Esophagus muscularis mucosa (tissue), 4 donors: ENCODE results near the gene TGFBR3. TPM values are rescaled to one million over a fixed set of nuclear protein-coding genes. Genes with fewer than 3 reads are reported as not detected.
A peak's percentile ranks its signal among the peaks of the same experiment; 100 is the strongest.

ENCODE experiments used
- DNase-seq: peaks from one replicate; pipeline ENCODE4 v3.0.0-alpha.2; 2017; ENCODE audit errors: extremely low spot score
- H3K27ac ChIP-seq, 4 donors: fragments of 200-600 bp; sonication (generic); replicated peaks in 1 of 4; 1 replicate in 3 of 4; 2 replicates in 1 of 4; pipeline ENCODE4 v1.5.1; 2016 to 2019; ENCODE audit warnings: mild to moderate bottlenecking in 1 of 4
- H3K27me3 ChIP-seq, 4 donors: fragments of 200-600 bp; sonication (generic); one replicate each; pipeline versions ENCODE4 v1.5.1 to v1.6.0; 2016 to 2019
- H3K36me3 ChIP-seq, 4 donors: fragments of 200-600 bp; sonication (generic); one replicate each; pipeline ENCODE4 v1.5.1; 2016 to 2019
- H3K4me1 ChIP-seq, 4 donors: fragments of 200-600 bp; sonication (generic); one replicate each; pipeline ENCODE4 v1.5.1; 2016 to 2019
- H3K4me3 ChIP-seq, 4 donors: fragments of 200-600 bp; sonication (generic); 1 replicate in 2 of 4; 2 replicates in 2 of 4; pipeline ENCODE4 v1.5.1; 2016 to 2019; ENCODE audit warnings: mild to moderate bottlenecking in 4 of 4, moderate library complexity in 1 of 4
- H3K9me3 ChIP-seq, 4 donors: fragments of 200-600 bp; sonication (generic); 1 replicate in 3 of 4; 2 replicates in 1 of 4; pipeline ENCODE4 v1.5.1; 2016 to 2019
- EP300 ChIP-seq: sonication (generic); formaldehyde crosslinking; IDR thresholded peaks from one replicate; pipeline ENCODE4 v1.6.1; 2017; ENCODE audit warnings: antibody characterized with exemption
- POLR2A ChIP-seq: fragments of 450-650 bp; IDR thresholded peaks from one replicate; pipeline ENCODE4 v1.6.1; 2017; ENCODE audit warnings: antibody characterized with exemption, moderate library complexity, mild to moderate bottlenecking, low read depth
- POLR2AphosphoS5 ChIP-seq, 2 donors: sonication (generic); formaldehyde crosslinking; IDR thresholded peaks; one replicate each; pipeline ENCODE4 v1.6.1; 2017; ENCODE audit warnings: antibody characterized with exemption in 2 of 2
- WGBS: methylation state at CpG from one replicate; pipeline ENCODE4 v1.1.5; 2018; 5-methylcytosine and 5-hydroxymethylcytosine counted together
- intact Hi-C: fragments of 100-400 bp; cut with DNase I; formaldehyde crosslinking; loops from one replicate; pipeline ENCODE4 v1.15.1; 2023
- total RNA-seq, 4 donors: library from RNA; depleted of rRNA; stranded (reverse); fragments of >200 nt; gene quantifications; one replicate each; pipeline versions ENCODE4 v1.1.0 to v1.2.1, GENCODE V29; 2016
- TF ChIP-seq, protein P1 (sequence below), 3 experiments: fragments of 200-600 bp in 2 of 3; fragments of 450-650 bp in 1 of 3; sonication (generic) in 2 of 3; IDR thresholded peaks; one replicate each; pipeline ENCODE4 v1.5.1; 2017 to 2019; ENCODE audit warnings: antibody characterized with exemption in 3 of 3, mild to moderate bottlenecking in 2 of 3, moderate library complexity in 1 of 3

Gene TGFBR3
- total RNA-seq, 4 donors from 2014 or later: 176 to 262 (median 188) TPM

DNA sequence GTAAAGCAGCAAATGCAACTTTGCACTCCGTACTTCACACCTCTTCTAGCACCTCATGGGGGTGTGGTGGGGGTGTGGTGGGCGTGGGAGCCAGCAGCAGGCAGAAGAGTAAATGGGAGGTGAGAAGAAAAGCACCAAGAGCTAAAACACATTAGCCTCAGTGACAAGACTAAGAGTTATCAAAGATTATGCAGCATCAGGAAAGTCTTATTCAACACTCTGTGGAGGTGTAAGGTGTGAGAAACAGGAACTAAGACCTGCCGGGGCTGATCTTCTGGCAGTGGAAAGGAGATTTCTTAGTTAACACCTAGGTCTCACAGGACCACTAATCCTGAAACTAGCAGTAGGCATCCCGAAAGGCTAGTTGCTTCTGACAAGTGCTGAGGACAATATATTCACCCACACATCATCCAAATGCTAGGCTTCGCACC lies 9.9 kb downstream of the TGFBR3 start:
- Histone ChIP-seq H3K36me3 (no peaks in the 10 kb centered on the region), H3K4me3 (no peak overlapping the region), H3K4me1 (peaks cover 24 to 98% (median 96%) of the 10 kb centered on the region in 4 donors), H3K27me3 (no peaks in the 10 kb centered on the region), H3K9me3 (no peaks in the 10 kb centered on the region), H3K27ac (peak overlapping the region in 1 of 4 donors; percentile 12)
- 89% methylated on average over 5 of the region's 5 CpGs for WGBS
- TF ChIP-seq POLR2AphosphoS5 (IDR thresholded peaks at IDR 0.05): no peak
- TF ChIP-seq, protein P1, sequence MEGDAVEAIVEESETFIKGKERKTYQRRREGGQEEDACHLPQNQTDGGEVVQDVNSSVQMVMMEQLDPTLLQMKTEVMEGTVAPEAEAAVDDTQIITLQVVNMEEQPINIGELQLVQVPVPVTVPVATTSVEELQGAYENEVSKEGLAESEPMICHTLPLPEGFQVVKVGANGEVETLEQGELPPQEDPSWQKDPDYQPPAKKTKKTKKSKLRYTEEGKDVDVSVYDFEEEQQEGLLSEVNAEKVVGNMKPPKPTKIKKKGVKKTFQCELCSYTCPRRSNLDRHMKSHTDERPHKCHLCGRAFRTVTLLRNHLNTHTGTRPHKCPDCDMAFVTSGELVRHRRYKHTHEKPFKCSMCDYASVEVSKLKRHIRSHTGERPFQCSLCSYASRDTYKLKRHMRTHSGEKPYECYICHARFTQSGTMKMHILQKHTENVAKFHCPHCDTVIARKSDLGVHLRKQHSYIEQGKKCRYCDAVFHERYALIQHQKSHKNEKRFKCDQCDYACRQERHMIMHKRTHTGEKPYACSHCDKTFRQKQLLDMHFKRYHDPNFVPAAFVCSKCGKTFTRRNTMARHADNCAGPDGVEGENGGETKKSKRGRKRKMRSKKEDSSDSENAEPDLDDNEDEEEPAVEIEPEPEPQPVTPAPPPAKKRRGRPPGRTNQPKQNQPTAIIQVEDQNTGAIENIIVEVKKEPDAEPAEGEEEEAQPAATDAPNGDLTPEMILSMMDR (IDR thresholded peaks at IDR 0.05): no peak
- TF ChIP-seq EP300: no peak
- no peak for DNase-seq
- intact Hi-C loops: no loop called here

DNA sequence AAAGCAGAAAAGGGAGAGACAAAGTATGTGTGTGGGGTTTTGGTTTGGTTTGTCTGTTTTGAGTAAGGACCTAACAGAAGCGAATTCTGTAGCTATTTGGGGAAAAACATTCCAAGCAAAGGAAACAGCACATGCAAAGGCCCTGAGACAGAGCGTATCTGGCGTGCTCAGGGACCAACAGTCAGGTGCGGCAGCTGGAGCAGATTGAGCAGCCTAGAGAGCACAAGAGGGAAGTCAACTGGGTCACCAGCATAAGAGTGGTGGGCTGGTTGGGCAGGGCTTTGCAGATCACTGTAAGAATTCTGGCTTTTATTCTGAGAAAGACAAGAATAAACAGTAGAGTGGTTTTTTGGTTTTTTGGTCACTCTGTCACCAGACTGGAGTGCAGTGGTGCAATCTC lies 11.8 kb downstream of the TGFBR3 start:
- Histone ChIP-seq H3K36me3 (no peaks in the 10 kb centered on the region), H3K27me3 (no peaks in the 10 kb centered on the region), H3K27ac (no peak overlapping the region), H3K4me3 (no peak overlapping the region), H3K9me3 (no peaks in the 10 kb centered on the region), H3K4me1 (peaks cover 36 to 98% (median 96%) of the 10 kb centered on the region in 4 donors)
- TF ChIP-seq EP300 (no peak), POLR2A (no peak), POLR2AphosphoS5 (IDR thresholded peaks at IDR 0.05) (no peak)
- TF ChIP-seq, protein P1 (IDR thresholded peaks at IDR 0.05): no peak
- no peak for DNase-seq
- 89% methylated on average over 4 of the region's 4 CpGs for WGBS
- intact Hi-C loops: no loop called here

DNA sequence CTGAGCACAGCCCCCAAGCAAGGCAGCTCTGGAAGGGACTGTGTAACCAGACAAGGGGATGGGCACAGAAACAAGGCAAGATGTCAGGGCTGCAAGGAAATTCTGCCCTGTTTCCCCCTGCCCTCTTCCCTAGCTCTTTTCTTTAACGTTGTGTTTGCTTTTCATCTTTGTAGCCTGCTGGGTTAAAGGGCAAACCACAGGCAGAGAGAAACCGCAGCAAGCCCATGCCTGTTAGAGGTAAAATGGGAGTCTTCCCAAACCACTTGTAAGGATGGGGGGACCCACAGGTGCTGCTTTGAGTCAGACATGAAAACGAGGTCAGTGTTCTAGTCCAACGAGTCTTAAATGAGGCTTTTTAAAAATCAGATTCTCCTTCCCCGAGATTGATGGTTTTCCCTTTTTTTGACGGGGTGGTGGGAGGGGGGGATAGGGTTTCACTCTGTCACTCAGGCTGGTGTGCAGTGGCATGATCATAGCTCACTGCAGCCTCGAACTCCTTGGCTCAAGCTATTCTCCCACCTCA lies 13.3 kb downstream of the TGFBR3 start:
- DNase-seq: no peak
- H3K9me3 ChIP-seq: no peaks in the 10 kb centered on the region
- intact Hi-C loops: no loop called here
- no peaks in the 10 kb centered on the region for H3K27me3 ChIP-seq
- no peaks in the 10 kb centered on the region for H3K36me3 ChIP-seq
- peaks cover 39 to 99% (median 96%) of the 10 kb centered on the region in 4 donors for H3K4me1 ChIP-seq
- TF ChIP-seq POLR2AphosphoS5 (IDR thresholded peaks at IDR 0.05) (no peak), EP300 (no peak), POLR2A (no peak)
- TF ChIP-seq, protein P1 (IDR thresholded peaks at IDR 0.05): no peak
- WGBS: 68% methylated on average over 7 of the region's 7 CpGs
- H3K27ac ChIP-seq: peak overlapping the region in 1 of 4 donors; percentile 6
- H3K4me3 ChIP-seq: no peak overlapping the region

DNA sequence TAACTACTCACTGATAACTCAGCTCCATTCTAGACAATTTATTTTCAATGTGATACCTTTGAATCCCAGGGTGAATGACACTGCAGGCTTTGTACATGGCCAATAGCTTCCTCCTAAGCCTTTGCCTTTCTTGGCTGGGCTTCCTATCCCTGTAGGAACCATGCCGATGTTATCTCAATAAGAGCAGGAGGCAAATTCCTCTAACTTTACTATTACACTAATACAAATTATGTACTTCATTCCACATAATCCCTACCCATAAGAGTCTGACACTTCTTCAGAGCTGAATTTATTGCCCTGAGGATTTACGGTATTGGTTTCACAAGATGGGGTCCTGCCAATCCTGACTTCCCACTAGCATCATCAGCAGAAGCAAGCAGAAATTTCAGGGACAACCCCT lies 14.0 kb downstream of the TGFBR3 start:
- Histone ChIP-seq H3K27me3 (no peaks in the 10 kb centered on the region), H3K4me1 (peaks cover 39 to 99% (median 96%) of the 10 kb centered on the region in 4 donors), H3K36me3 (no peaks in the 10 kb centered on the region), H3K27ac (peak overlapping the region in 3 of 4 donors; percentile 1 to 11 (median 6)), H3K9me3 (no peaks in the 10 kb centered on the region), H3K4me3 (no peak overlapping the region)
- no peak for TF ChIP-seq EP300
- TF ChIP-seq POLR2AphosphoS5 (IDR thresholded peaks at IDR 0.05): no peak
- no peak for TF ChIP-seq POLR2A
- TF ChIP-seq, protein P1 (IDR thresholded peaks at IDR 0.05): no peak
- WGBS: 73% methylated on average over 2 of the region's 2 CpGs
- DNase-seq: no peak
- intact Hi-C loops: no loop called here

DNA sequence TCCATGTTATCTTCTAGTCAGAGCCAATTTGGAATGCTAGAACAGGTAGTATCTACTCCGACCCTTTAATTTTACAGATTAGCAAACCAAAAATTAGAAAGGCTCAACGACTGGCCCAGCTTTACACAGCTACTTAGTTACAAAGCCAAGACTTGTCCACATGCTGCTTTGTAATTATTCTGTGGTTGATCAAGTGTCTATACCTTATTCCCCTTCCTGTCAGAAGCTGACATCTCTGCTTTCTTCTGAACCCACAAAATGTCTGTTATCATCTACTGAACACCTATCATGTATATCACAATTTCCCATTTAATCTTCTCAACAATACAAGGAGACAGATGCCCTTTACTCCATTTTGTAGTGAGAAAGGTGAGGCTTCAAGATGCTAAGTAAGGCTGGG lies 15.6 kb downstream of the TGFBR3 start:
- no peaks in the 10 kb centered on the region for H3K9me3 ChIP-seq
- no peak for DNase-seq
- 66% methylated on average over 2 of the region's 2 CpGs for WGBS
- H3K4me1 ChIP-seq: peaks cover 32 to 98% (median 88%) of the 10 kb centered on the region in 4 donors
- H3K27me3 ChIP-seq: no peaks in the 10 kb centered on the region
- H3K36me3 ChIP-seq: no peaks in the 10 kb centered on the region
- H3K27ac ChIP-seq: no peak overlapping the region
- intact Hi-C loops: no loop called here
- no peak overlapping the region for H3K4me3 ChIP-seq
- TF ChIP-seq, protein P1 (IDR thresholded peaks at IDR 0.05): no peak
- TF ChIP-seq POLR2A: no peak
- no peak for TF ChIP-seq POLR2AphosphoS5 (IDR thresholded peaks at IDR 0.05)
- TF ChIP-seq EP300: no peak
